Brain pericyte (primary cell): ENCODE data around the gene COL24A1.
A peak's percentile ranks its signal among the peaks of the same experiment; 100 is the strongest.
"Not testable (repeated sequence)": the region's sequence is repeated elsewhere in the genome, so short reads cannot be mapped to it uniquely, and the experiment has no call there.

Experiments
- DNase-seq: peaks from one replicate; pipeline ENCODE4 v3.0.0-alpha.2; 2012; ENCODE audit warnings: low read depth, low spot score

Gene COL24A1

DNA sequence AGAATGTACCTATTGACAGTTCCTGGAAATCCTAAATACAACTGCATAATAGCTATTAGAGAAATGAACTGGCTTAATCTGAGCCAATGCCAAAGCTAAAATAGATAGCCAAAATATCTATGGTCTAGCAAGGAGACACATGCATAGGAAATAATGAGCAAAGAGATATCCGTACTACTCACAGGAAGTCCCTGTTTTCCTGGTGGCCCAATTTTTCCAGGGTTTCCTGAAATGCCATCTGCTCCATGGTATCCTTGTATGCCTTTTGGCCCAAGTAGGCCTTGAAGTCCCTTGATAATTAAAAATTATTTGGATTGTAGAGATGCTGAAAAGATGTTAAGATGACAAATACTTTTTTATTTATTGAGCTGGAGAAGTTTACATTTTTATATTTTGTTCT is 340.0 kb downstream of the COL24A1 start:
- DNase-seq: no peak

DNA sequence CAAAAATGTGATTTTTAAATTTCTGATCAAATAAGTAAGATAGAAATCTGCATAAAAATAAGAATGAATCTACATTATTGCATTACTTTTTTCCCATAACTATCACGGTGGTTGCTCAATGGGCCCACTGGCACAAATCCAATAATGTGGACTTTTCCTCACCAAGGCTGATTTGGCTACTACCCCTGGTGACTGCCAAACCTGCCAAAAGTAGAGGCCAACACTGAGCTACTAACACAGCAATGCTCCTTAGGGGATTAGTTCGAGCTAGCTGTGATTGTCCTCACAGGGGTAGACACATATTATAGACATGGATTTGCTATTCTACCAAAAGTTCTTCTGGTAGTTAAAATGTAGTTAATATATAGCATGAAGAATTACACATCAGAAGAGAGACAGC is 340.7 kb downstream of the COL24A1 start:
- no peak for DNase-seq

DNA sequence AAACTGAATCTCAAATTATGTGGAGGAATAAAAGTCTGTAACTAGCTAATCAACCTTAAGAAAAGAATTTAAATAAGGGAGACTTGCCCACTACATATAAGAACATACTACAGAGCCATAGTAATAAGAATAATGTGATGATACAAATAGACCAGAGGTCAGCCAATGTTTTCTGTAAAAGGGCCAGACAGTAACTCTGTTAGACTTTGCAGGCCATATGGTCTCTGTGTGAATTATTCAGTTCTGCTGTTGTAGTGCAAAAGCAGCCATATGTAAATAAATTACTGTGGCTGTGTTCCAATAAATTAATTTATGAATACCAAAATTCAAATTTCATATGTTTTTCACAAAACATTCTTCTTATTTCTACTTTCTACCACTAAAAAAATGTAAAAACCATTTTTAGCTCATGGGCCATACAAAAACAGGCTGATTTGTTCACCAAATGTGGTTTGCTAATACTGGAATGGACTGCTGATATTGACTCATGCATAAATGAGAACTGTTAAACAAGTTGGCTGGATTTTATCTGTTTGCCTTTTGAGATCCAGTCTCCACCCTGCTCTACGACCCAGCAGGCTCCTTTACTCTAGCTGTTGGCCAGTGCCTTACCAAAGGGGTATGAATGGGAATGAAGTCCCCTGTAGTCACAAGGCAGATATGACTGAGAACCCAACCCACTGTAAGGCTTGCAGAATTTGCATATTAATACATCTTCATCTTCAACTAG is 350.2 kb downstream of the COL24A1 start:
- no peak for DNase-seq

DNA sequence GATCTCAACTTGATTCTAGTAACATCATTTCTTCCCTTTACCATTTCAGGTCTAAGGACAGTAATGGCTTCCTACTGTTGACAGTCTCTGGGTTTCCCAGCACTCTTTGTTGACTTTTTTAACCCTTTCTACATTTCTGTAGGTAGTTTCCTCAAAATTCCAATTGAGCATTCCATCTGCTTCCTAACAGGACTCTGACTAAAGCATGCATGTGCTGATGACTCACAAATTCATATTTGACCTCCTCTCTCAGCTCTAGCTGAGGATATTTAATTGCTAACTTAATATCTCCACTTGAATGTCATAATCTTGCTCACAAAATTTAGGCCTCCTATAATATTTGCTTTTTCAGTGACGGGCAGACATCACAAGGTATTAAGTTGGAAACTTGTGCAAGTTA is 355.1 kb downstream of the COL24A1 start:
- DNase-seq: no peak

DNA sequence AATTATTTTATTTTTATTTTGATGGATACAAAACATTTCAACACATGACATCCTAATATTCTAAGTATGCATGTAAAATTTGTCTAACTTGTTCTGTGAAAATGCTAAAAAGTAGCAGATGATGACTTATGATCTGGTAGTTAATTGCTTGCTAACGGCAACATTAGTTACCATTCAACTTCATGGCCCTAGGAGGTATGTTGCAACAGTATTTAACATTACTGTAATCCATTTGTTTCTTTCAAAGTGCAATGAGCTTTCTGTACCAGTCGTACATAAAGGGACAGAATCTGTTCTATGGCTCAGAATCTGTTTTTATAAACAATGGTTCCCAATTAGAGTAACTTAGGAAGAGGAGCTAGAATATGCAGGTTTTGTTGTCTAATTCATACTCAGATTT is 356.8 kb downstream of the COL24A1 start:
- no peak for DNase-seq

DNA sequence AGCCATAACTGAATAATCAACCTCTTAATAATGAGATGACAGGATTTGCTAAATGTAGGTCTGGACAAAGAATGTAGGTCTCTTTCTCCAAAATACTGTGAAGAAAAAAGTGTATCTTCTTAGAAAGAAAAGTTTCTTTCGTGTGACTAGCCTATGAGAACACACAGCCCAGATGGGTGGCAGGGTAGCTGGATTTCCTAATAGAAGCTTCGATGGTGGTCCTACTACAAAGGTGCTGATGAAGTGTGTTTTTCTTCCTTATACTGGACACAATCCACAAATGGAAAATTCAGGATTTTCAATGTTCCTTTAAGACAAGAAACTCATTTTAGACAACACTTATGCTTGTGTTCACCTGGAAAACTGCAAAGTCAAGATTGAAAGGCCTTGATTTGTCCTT is 358.2 kb downstream of the COL24A1 start:
- no peak for DNase-seq

GRCh38 chr1:85777021-85777420 is 379.6 kb downstream of the COL24A1 start:
- DNase-seq: not testable (repeated sequence)

- DNase-seq: no peak
Measured at GRCh38 chr1:85762804-85763203, 393.8 kb downstream of the COL24A1 start.

DNA sequence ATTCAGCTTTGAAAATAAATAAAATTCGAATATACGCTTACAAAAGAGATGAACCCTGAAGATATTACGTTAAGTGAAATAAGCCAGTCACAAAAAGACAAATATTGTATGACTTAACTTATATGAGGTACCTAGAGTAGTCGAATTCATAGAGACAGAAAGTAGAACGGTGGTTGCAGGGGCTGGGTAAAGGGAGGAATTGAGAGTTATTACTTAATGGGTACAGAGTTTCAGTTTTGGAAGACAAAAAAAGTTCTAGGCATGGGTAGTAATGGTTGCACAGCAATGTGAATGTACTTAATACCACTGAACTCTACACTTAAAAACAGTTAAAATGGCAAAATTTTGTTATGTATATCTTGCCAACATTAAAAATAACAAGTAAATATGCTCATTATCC is 399.7 kb downstream of the COL24A1 start:
- DNase-seq: no peak

DNA sequence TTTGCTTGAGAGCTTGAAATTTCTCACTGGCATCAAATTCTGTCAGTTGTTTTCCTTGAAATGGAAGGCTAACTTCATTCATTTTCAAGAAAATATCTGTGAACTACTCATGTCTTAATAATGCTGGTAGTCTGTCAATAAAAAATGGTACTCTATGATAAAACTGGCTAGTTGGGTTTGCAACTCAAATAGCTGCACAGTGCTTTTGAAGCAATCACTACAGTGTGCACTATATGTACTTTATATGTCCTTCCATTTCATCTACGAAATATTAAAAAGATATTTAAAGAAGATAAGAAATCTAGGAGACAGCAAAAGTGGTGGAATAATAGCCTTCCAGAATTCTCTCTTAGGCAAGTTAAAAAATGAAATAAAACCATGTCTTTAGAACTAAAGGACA is 408.5 kb downstream of the COL24A1 start:
- no peak for DNase-seq

- DNase-seq: no peak
Measured at GRCh38 chr1:85746777-85747176, 409.8 kb downstream of the COL24A1 start.

GRCh38 chr1:85743814-85744213 is 412.8 kb downstream of the COL24A1 start:
- no peak for DNase-seq

- no peak for DNase-seq
Measured at GRCh38 chr1:85734931-85735330, 421.6 kb downstream of the COL24A1 start.

GRCh38 chr1:85718678-85719340 is 437.8 kb downstream of the COL24A1 start:
- DNase-seq: no peak

DNA sequence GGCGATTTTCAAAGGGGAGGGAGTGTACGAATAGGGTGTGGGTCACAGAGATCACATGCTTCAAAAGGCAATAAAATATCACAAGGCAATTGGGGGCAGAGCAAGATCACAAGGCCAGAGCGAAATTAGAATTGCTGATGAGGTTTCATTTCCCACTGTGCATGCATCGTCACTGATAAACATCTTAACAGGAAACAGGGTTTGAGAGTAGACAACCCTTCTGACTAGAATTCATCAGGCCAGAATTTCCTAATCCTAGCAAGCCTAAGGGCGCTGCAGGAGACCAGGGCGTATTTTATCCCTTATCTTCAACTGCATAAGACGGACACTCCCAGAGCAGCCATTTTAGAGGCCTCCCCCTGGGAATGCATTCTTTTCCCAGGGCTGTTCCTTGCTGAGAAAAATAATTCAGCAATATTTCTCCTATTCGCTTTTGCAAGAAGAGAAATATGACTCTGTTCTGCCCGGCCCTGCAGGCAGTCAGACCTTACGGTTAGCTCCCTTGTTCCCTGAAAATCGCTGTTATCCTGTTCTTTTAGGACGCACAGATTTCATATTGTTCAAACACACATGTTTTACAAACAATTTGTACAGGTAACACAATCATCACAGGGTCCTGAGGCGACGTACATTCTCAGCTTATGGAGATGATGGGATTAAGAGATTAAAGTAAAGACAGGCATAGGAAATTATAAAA is 442.0 kb downstream of the COL24A1 start:
- DNase-seq: not testable (repeated sequence)

GRCh38 chr1:85708829-85709227 is 447.7 kb downstream of the COL24A1 start:
- DNase-seq: no peak

GRCh38 chr1:85707990-85708828 is 448.4 kb downstream of the COL24A1 start, which contains the start of gene ZNHIT6:
TSS of gene ZNHIT6 (minus strand) at chr1:85708433. CDS start at chr1:85708284, 149 bp downstream.
- DNase-seq: peak; percentile 76

DNA sequence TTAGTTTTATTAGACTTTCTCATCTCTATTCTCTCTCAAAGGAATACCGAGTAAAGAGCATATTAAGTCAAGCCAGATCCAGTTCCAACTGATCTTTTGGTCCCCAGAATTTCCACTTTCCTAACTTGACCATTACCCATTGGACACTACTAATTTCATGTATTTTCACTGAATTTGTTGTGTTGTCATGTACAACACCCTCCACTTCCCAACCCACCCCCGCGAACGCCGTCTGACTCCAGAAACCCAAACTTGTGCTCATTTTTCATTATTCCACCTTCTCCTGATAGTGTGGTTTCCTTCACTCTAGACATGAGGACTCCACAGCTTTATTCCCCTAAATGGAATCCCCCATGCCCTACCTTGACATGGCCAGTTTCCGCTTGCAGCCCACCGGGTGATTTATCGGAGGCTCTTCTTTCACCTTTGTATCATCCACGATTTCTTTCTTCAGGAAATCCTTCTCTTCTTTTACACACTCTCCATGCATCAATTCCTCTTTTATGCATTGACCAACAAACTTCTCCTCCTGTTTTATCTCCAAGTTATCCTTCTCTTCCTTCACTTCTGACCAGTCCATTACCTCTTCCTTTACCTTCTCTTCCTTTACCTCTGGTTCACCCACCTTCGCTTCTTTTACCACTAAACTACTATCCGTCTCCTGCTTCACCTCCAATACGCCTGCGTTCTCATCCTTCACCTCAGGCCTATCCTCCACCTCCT is 449.1 kb downstream of the COL24A1 start:
- no peak for DNase-seq

- DNase-seq: no peak
Measured at GRCh38 chr1:85705940-85706339, 450.6 kb downstream of the COL24A1 start.

DNA sequence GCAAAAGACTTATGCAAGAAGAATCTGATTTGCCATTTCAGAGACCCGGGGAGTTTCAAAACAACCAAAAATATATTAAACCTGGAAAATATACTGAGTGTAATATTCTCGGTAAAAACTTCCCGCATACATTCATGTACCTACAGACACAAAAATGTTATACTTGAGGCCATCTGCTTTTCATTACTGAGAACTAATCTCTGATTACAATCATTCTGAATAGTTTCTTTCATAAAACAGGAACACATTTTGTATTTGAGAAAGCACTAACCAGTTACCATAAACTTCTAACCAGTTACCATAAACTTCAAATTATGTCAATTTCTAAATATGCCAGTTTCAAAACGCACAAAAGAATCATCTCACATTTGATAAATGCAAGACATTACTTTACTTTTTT is 456.1 kb downstream of the COL24A1 start:
- DNase-seq: no peak

GRCh38 chr1:85697895-85698294 is 458.7 kb downstream of the COL24A1 start:
- no peak for DNase-seq
